ELR (cell line): ENCODE measurements around the gene ZNF804A.

Experiments used
- DNase-seq: peaks from one replicate; pipeline ENCODE4 v3.0.0-alpha.2; 2015; ENCODE audit warnings: low read depth

ZNF804A gene

GRCh38 chr2:184945326-184945725, 347.0 kb downstream of the ZNF804A start:
- DNase-seq = no peak

- no peak for DNase-seq
Measured at GRCh38 chr2:184945824-184946223, 347.5 kb downstream of the ZNF804A start.

- no peak for DNase-seq
Measured at GRCh38 chr2:184956856-184957255, 358.5 kb downstream of the ZNF804A start.

GRCh38 chr2:184971546-184972068, 373.3 kb downstream of the ZNF804A start:
- no peak for DNase-seq
